Kidney (tissue), 22 donors: ENCODE data around the gene OR13D1. TPM values are rescaled to one million over a fixed set of nuclear protein-coding genes. Genes with fewer than 3 reads are reported as not detected.

Experiments
- DNase-seq, 5 donors: peaks; one replicate each; pipeline ENCODE4 v3.0.0-alpha.2; 2013 to 2020
- FAIRE-seq: peaks from 2 replicates; lab custom pipeline; 2012; peaks lifted over from hg19 to GRCh38; lab: Jason Lieb, UNC
- H3K27ac ChIP-seq, 2 donors: one replicate each; pipeline ENCODE4 v1.7.0; 2013; ENCODE audit warnings: low read depth in 2 of 2, low read length in 2 of 2, inconsistent platforms in 1 of 2
- H3K27me3 ChIP-seq: one replicate; pipeline ENCODE4 v1.7.1; 2013; ENCODE audit warnings: low read length, inconsistent platforms; ENCODE audit not compliant: control insufficient read depth, insufficient read depth
- H3K36me3 ChIP-seq, 3 donors: one replicate each; pipeline versions ENCODE4 v1.7.0 to v1.7.1; 2013; ENCODE audit warnings: low read length in 3 of 3, control low read depth in 1 of 3, inconsistent platforms in 1 of 3; ENCODE audit not compliant: insufficient read depth in 3 of 3, control insufficient read depth in 2 of 3
- H3K4me1 ChIP-seq, 3 donors: one replicate each; pipeline versions ENCODE4 v1.7.0 to v1.7.1; 2013; ENCODE audit warnings: low read length in 3 of 3, inconsistent platforms in 1 of 3, low read depth in 1 of 3; ENCODE audit not compliant: control insufficient read depth in 2 of 3, insufficient read depth in 2 of 3
- H3K4me3 ChIP-seq, 3 donors: one replicate each; pipeline versions ENCODE4 v1.7.0 to v1.8.1; 2013; ENCODE audit warnings: low read length in 3 of 3, control low read depth in 1 of 3, inconsistent platforms in 1 of 3
- H3K9ac ChIP-seq, 3 donors: one replicate each; pipeline versions ENCODE4 v1.7.0 to v1.7.1; 2013; ENCODE audit warnings: low read length in 3 of 3, control low read depth in 1 of 3, inconsistent platforms in 1 of 3
- H3K9me3 ChIP-seq, 3 donors: one replicate each; pipeline versions ENCODE4 v1.7.0 to v1.7.1; 2013; ENCODE audit warnings: low read length in 3 of 3, control low read depth in 1 of 3, inconsistent platforms in 1 of 3; ENCODE audit not compliant: control insufficient read depth in 2 of 3, insufficient read depth in 1 of 3
- CTCF ChIP-seq: IDR thresholded peaks from 3 replicates; pipeline ENCODE4 v1.5.1; 2012; ENCODE audit warnings: mild to moderate bottlenecking, moderate library complexity, borderline replicate concordance; ENCODE audit not compliant: insufficient read depth; ENCODE audit errors: extremely low read depth
- intact Hi-C: fragments of 100-400 bp; cut with DNase I; formaldehyde crosslinking; loops from one replicate; pipeline ENCODE4 v1.11.1; 2022
- long read RNA-seq, 10 donors: library from polyadenylated mRNA in 1 of 10; unstranded in 1 of 10; transcript quantifications; one replicate each; pipeline ENCODE4 v2.0.0 and lab custom pipeline, GENCODE V29; 2021 to 2026
- polyA plus RNA-seq: library from polyadenylated mRNA; stranded (reverse); fragments of 350-450 nt; fragmentation: Illumina TruSeq; extraction: RNeasy Lipid Tissue Mini Kit (QIAGEN cat#74804); gene quantifications from one replicate; pipeline ENCODE4 v1.2.3, GENCODE V29; 2014; ENCODE audit warnings: low read depth, low replicate concordance; ENCODE audit not compliant: insufficient read depth
- total RNA-seq: library from RNA; stranded (reverse); fragmentation: NEBNext Ultra II Directional; extraction: Animal tissue kit (Norgen Biotek cat#: 25700); gene quantifications from one replicate; pipeline ENCODE4 v1.2.1, GENCODE V29; 2021
- donor health status: control.
- donor health status: control.
- donor health status: control.
- donor health status: control.
- donor health status: control.
- donor health status: DM: yes; HTN: yes; CAD: no.
- donor health status: Normal renal cell carcinoma (clear cell type).

Gene OR13D1, protein sequence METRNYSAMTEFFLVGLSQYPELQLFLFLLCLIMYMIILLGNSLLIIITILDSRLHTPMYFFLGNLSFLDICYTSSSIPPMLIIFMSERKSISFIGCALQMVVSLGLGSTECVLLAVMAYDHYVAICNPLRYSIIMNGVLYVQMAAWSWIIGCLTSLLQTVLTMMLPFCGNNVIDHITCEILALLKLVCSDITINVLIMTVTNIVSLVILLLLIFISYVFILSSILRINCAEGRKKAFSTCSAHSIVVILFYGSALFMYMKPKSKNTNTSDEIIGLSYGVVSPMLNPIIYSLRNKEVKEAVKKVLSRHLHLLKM
- total RNA-seq, result not detected
- polyA plus RNA-seq, result not detected
- long read RNA-seq, donor 1, result 0 reads
- long read RNA-seq, donor 2, result 0 reads
- long read RNA-seq, donor 3, partial matches to known transcripts, result 0 of 1 reads
- long read RNA-seq, donor 3, other reads (novel, unspliced or antisense), result 0 of 1 reads
- long read RNA-seq, donor 4, result 0 reads
- long read RNA-seq, donor 5, result 0 reads
- long read RNA-seq, donor 6, result 0 reads
- long read RNA-seq, donor 7, result 0 reads
- long read RNA-seq, donor 8, partial matches to known transcripts, result 0 of 1 reads
- long read RNA-seq, donor 8, other reads (novel, unspliced or antisense), result 0 of 1 reads
- long read RNA-seq, donor 9, result 0 reads
- long read RNA-seq, donor 10, result 0 reads

DNA sequence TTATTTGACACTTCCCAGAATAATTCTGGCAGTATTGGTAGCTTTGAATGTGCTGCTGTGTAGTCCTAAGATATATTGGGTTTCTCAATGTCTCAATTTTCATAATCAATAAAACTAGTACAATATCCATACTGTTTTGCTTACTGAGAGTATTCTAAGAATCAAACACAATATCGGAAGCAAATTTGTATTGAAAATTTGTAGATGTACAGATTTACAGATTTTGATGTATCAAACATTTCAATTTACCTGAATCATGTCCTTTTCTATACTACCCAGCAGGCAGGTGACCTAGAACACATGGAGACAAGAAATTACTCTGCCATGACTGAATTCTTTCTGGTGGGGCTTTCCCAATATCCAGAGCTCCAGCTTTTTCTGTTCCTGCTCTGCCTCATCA lies at the start of gene OR13D1:
Gene OR13D1, plus strand, starts transcription at position 301 of the 400 bp plus-strand sequence. Its CDS starts 0 bp downstream, at position 301.
- TF ChIP-seq CTCF, result no peak
- Histone ChIP-seq H3K27ac (no peak within 1 kb of the TSS), H3K4me3 (no peak within 1 kb of the TSS), H3K4me1 (no peaks in the 10 kb centered on the region), H3K27me3 (no peaks in the 10 kb centered on the region), H3K9ac (no peak within 1 kb of the TSS), H3K9me3 (no peaks in the 10 kb centered on the region), H3K36me3 (no peaks in the 10 kb centered on the region)
- no peak for FAIRE-seq
- intact Hi-C loops, result no loop called here
- no peak for DNase-seq

GRCh38 chr9:104658496-104659195 lies 35.7 kb upstream of the OR13D1 start:
- FAIRE-seq (no peak), DNase-seq (no peak)
- Histone ChIP-seq H3K27ac (no peak overlapping the region), H3K27me3 (no peaks in the 10 kb centered on the region), H3K9me3 (peaks cover 0 to 6% (median 0%) of the 10 kb centered on the region in 3 donors), H3K36me3 (no peaks in the 10 kb centered on the region), H3K9ac (no peak overlapping the region), H3K4me3 (no peak overlapping the region), H3K4me1 (no peaks in the 10 kb centered on the region)
- TF ChIP-seq CTCF, result no peak
- intact Hi-C loops, result no loop called here

GRCh38 chr9:104675611-104676010 lies 18.7 kb upstream of the OR13D1 start:
- Histone ChIP-seq H3K4me3 (no peak overlapping the region), H3K4me1 (no peaks in the 10 kb centered on the region), H3K9ac (no peak overlapping the region), H3K36me3 (no peaks in the 10 kb centered on the region), H3K27me3 (no peaks in the 10 kb centered on the region), H3K27ac (no peak overlapping the region), H3K9me3 (no peaks in the 10 kb centered on the region)
- no peak for FAIRE-seq
- intact Hi-C loops, result no loop called here
- peak in 1 of 5 donors; percentile 2 for DNase-seq
- TF ChIP-seq CTCF, result no peak
